ENCODE measurements around the gene ATF6. TPM values are rescaled to one million over a fixed set of nuclear protein-coding genes. Genes with fewer than 3 reads are reported as not detected.

The ATF6 gene
- total and polyA plus RNA-seq, 3 donors from 2014 or later = 22.6 to 38.2 (median 38.0) TPM

Small RNA genes lying within 50 kb of the gene (small RNA-seq; reads per million reads assigned to genes)
- 0 reads per million in 2 donors for gene RN7SL466P

Other genes with a start within 250 kb of the ATF6 start
- gene HSPA6, start 241.8 kb upstream of the ATF6 start, total RNA-seq = 1 to 10 TPM in 1 of 2 donors, under 1 TPM in 1; 0.94 to 2.5 TPM
- 2.8 TPM for gene HSPA6, start 241.8 kb upstream of the ATF6 start, polyA plus RNA-seq (ENCODE audit: insufficient read depth, low read depth, low replicate concordance)
- gene FCGR3A, start 216.5 kb upstream of the ATF6 start, total RNA-seq = 1 to 10 TPM; 2.0 to 5.5 TPM
- 25.7 TPM for gene FCGR3A, start 216.5 kb upstream of the ATF6 start, polyA plus RNA-seq (ENCODE audit: insufficient read depth, low read depth, low replicate concordance)
- gene FCGR3B, start 135.1 kb upstream of the ATF6 start, total RNA-seq = under 1 TPM in 1 of 2 donors, not detected in 1; 0.37 TPM
- 2.5 TPM for gene FCGR3B, start 135.1 kb upstream of the ATF6 start, polyA plus RNA-seq (ENCODE audit: insufficient read depth, low read depth, low replicate concordance)
- 1 to 10 TPM; 1.1 to 5.8 TPM for gene FCGR2B, start 103.2 kb upstream of the ATF6 start, total RNA-seq
- gene FCGR2B, start 103.2 kb upstream of the ATF6 start, polyA plus RNA-seq (ENCODE audit: insufficient read depth, low read depth, low replicate concordance) = 16.1 TPM
- not detected for gene FCRLA, start 59.1 kb upstream of the ATF6 start, total RNA-seq
- 0.50 TPM for gene FCRLA, start 59.1 kb upstream of the ATF6 start, polyA plus RNA-seq (ENCODE audit: insufficient read depth, low read depth, low replicate concordance)
- under 1 TPM; 0.63 to 0.68 TPM for gene FCRLB, start 44.8 kb upstream of the ATF6 start, total RNA-seq
- gene FCRLB, start 44.8 kb upstream of the ATF6 start, polyA plus RNA-seq (ENCODE audit: insufficient read depth, low read depth, low replicate concordance) = 0.53 TPM
- gene DUSP12, start 16.5 kb upstream of the ATF6 start, total RNA-seq = 10 to 100 TPM; 23.6 to 31.8 TPM
- 21.8 TPM for gene DUSP12, start 16.5 kb upstream of the ATF6 start, polyA plus RNA-seq (ENCODE audit: insufficient read depth, low read depth, low replicate concordance)

Data from testis (tissue), 3 donors.